ENCODE results near the gene SUSD4. TPM values are rescaled to one million over a fixed set of nuclear protein-coding genes. Genes with fewer than 3 reads are reported as not detected.

Gene SUSD4
- total and polyA plus RNA-seq, 2 of the 8 experiments (the other 6 are each of a cell fraction or from before 2014, with no cell fraction given) = 3.9 to 5.2 TPM

DNA sequence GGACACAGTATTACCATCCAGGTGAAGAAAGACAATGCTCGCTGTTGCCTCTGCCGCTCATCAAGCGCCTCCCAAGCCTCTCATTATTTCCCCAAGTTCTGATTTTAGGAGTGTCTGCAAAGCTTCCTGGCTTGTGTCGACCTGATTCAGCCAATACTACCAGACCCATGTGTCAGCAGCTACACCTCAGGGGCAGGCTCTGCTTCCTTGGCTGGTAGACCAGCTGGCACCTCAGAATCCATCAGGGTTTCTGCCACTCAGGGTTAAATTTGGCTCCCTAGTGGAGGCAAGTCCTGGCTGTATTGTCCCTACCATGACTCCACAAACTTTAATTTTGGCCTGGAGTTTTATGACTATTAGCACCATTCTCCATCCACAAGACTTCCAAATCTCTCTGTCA lies 35.4 kb downstream of the SUSD4 start:
- H3K4me3 ChIP-seq (ENCODE audit: extremely low read depth in 1 of 4, insufficient read depth in 2 of 4, low read depth in 3 of 4, low read length in 4 of 4) = no peak overlapping the region
- ChIA-PET CTCF (ENCODE audit: partially characterized antibody) (interaction anchor here (1.4 kb wide), 1 partner anchor 9 kb away, joined by 6 read pairs; no protein-coding TSS in a partner anchor), POLR2A (ENCODE audit: partially characterized antibody) (no interaction called here)
- H4K5ac ChIP-seq (ENCODE audit: insufficient read length, low read depth, low read length) = no peak overlapping the region
- H3K4me1 ChIP-seq (replicated peaks in 1 of 4; ENCODE audit: control insufficient read depth in 3 of 4, insufficient read depth in 4 of 4, low read length in 3 of 4) = peaks cover 0 to 2% (median 0%) of the 10 kb centered on the region in 4 experiments; a peak in 1 of 7 replicates
- H4K91ac ChIP-seq (replicated peaks; ENCODE audit: insufficient read length, low read length) = no peak overlapping the region
- no peaks in the 10 kb centered on the region for H3K36me3 ChIP-seq (ENCODE audit: control insufficient read depth in 2 of 4, insufficient read depth in 4 of 4, low read length in 3 of 4)
- TF ChIP-seq, protein P1, sequence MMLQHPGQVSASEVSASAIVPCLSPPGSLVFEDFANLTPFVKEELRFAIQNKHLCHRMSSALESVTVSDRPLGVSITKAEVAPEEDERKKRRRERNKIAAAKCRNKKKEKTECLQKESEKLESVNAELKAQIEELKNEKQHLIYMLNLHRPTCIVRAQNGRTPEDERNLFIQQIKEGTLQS (IDR thresholded peaks at IDR 0.05; ENCODE audit: insufficient read depth, low read depth, low read length) = no peak
- TF ChIP-seq SP1 (IDR thresholded peaks at IDR 0.05; ENCODE audit: low read depth, low read length) (no peak), CHD1 (IDR thresholded peaks at IDR 0.05; ENCODE audit: low read depth, low read length) (no peak), GABPA (IDR thresholded peaks at IDR 0.05; ENCODE audit: borderline replicate concordance, insufficient read depth, low read length) (no peak), HDAC6 (IDR thresholded peaks at IDR 0.05; ENCODE audit: low read depth, low read length) (no peak), YY1 (IDR thresholded peaks at IDR 0.05; ENCODE audit: low read depth, low read length) (no peak), CTBP2 (IDR thresholded peaks at IDR 0.05; ENCODE audit: borderline replicate concordance, insufficient read depth, insufficient read length, low read length) (no peak), BACH1 (IDR thresholded peaks at IDR 0.05; ENCODE audit: low read length) (no peak)
- TF ChIP-seq, protein P2, sequence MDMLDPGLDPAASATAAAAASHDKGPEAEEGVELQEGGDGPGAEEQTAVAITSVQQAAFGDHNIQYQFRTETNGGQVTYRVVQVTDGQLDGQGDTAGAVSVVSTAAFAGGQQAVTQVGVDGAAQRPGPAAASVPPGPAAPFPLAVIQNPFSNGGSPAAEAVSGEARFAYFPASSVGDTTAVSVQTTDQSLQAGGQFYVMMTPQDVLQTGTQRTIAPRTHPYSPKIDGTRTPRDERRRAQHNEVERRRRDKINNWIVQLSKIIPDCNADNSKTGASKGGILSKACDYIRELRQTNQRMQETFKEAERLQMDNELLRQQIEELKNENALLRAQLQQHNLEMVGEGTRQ (IDR thresholded peaks at IDR 0.05; ENCODE audit: low read length) = no peak
- H2BK15ac ChIP-seq (ENCODE audit: low read length) = no peak overlapping the region
- no peak overlapping the region for H2AK5ac ChIP-seq (ENCODE audit: low read depth, low read length)
- no peak overlapping the region for H3K4me2 ChIP-seq (ENCODE audit: insufficient read depth in 1 of 2, low read depth in 2 of 2, low read length in 2 of 2)
- no peak overlapping the region for H3K23ac ChIP-seq (ENCODE audit: insufficient read length)
- H3K4ac ChIP-seq (replicated peaks; ENCODE audit: insufficient read length, low read depth, low read length) = no peak overlapping the region
- no peak overlapping the region for H3K18ac ChIP-seq (ENCODE audit: extremely low read depth, low read length)
- no peaks in the 10 kb centered on the region for H4K20me1 ChIP-seq (replicated peaks in 1 of 2; ENCODE audit: control insufficient read depth in 1 of 2, insufficient read depth in 2 of 2, low read length in 2 of 2)
- no peaks in the 10 kb centered on the region for H3K79me2 ChIP-seq (ENCODE audit: control insufficient read depth in 1 of 2, insufficient read depth in 2 of 2, low read length in 2 of 2)
- no peaks in the 10 kb centered on the region for H3K9me3 ChIP-seq (ENCODE audit: insufficient read depth in 2 of 2, low read depth in 1 of 2, low read length in 1 of 2)
- H3K23me2 ChIP-seq (ENCODE audit: low read depth, low read length) = no peaks in the 10 kb centered on the region; the same call in 1 of the 2 replicates
- H3K27me3 ChIP-seq (replicated peaks in 1 of 4; ENCODE audit: control insufficient read depth in 3 of 4, extremely low read depth in 1 of 4, insufficient read depth in 3 of 4, low read length in 3 of 4) = no peaks in the 10 kb centered on the region
- no peak overlapping the region for H4K8ac ChIP-seq (ENCODE audit: extremely low read depth, insufficient read depth, low read length)
- FAIRE-seq = no peak
- H2BK120ac ChIP-seq (replicated peaks; ENCODE audit: low read depth, low read length) = no peak overlapping the region
- no peak for DNase-seq (ENCODE audit: low read depth in 1 of 2, low spot score in 2 of 2)
- no peak overlapping the region for H3K14ac ChIP-seq (ENCODE audit: insufficient read length)
- no peak overlapping the region for H2BK20ac ChIP-seq (ENCODE audit: low read length)
- no peak overlapping the region for H2BK5ac ChIP-seq (ENCODE audit: low read depth, low read length)
- H3K9ac ChIP-seq (replicated peaks in 1 of 4; ENCODE audit: extremely low read depth in 1 of 4, low read depth in 3 of 4, low read length in 3 of 4) = no peak overlapping the region
- WGBS, 2 experiments (ENCODE audit: extremely low coverage in 1 of 2, insufficient coverage in 1 of 2, insufficient read length in 1 of 2, insufficient replicate concordance in 2 of 2, low coverage in 1 of 2, low lambda C conversion rate in 2 of 2, missing lambda C conversion rate in 1 of 2) = 90% methylated on average over 4 of the region's 4 CpGs; no CpG with 5 or more reads in 1 of the 2 experiments
- no peaks in the 10 kb centered on the region for H3K79me1 ChIP-seq (ENCODE audit: low read depth, low read length)
- H2BK12ac ChIP-seq (ENCODE audit: low read depth, low read length) = no peak overlapping the region
- H3K56ac ChIP-seq (replicated peaks; ENCODE audit: insufficient read length, low read depth, low read length) = no peak overlapping the region
- H2AFZ ChIP-seq (ENCODE audit: low read length) = no peak overlapping the region
- H3K27ac ChIP-seq (ENCODE audit: low read depth, low read length) = no peak overlapping the region

All from H1 (cell line).